ACC112 (cell line): Measurements from ENCODE around the gene GJD4.

Experiments
- H2AFZ ChIP-seq: fragments of 200-600 bp; sonication (generic); one replicate; pipeline ENCODE4 v1.6.0; 2017; ENCODE audit warnings: antibody characterized with exemption, low read length; ENCODE audit not compliant: unreplicated experiment
- H3K27ac ChIP-seq: fragments of 200-600 bp; sonication (generic); 2 replicates; pipeline ENCODE4 v1.5.1; 2014; ENCODE audit warnings: low read depth, mild to moderate bottlenecking, antibody characterized with exemption, low read length, moderate library complexity
- H3K27me3 ChIP-seq: fragments of 200-600 bp; sonication (generic); 2 replicates; pipeline ENCODE4 v1.6.1; 2014; ENCODE audit warnings: mild to moderate bottlenecking, antibody characterized with exemption, low read length, moderate library complexity, mixed read lengths; ENCODE audit not compliant: insufficient read depth
- H3K36me3 ChIP-seq: fragments of 200-600 bp; sonication (generic); 2 replicates; pipeline ENCODE4 v1.6.1; 2016; ENCODE audit warnings: mild to moderate bottlenecking, antibody characterized with exemption, low read length, moderate library complexity, mixed read lengths; ENCODE audit not compliant: insufficient read depth
- H3K4me1 ChIP-seq: fragments of 200-600 bp; sonication (generic); one replicate; pipeline ENCODE4 v1.6.1; 2016; ENCODE audit warnings: low read length, mixed read lengths; ENCODE audit not compliant: insufficient read depth, unreplicated experiment, control insufficient read depth
- H3K4me3 ChIP-seq: fragments of 200-600 bp; sonication (generic); 2 replicates; pipeline ENCODE4 v1.5.1; 2014; ENCODE audit warnings: mild to moderate bottlenecking, low read depth, low read length
- H3K79me2 ChIP-seq: fragments of 200-600 bp; sonication (generic); one replicate; pipeline ENCODE4 v1.6.0; 2016; ENCODE audit warnings: low read length; ENCODE audit not compliant: control insufficient read depth, unreplicated experiment, insufficient read depth

The GJD4 gene

DNA sequence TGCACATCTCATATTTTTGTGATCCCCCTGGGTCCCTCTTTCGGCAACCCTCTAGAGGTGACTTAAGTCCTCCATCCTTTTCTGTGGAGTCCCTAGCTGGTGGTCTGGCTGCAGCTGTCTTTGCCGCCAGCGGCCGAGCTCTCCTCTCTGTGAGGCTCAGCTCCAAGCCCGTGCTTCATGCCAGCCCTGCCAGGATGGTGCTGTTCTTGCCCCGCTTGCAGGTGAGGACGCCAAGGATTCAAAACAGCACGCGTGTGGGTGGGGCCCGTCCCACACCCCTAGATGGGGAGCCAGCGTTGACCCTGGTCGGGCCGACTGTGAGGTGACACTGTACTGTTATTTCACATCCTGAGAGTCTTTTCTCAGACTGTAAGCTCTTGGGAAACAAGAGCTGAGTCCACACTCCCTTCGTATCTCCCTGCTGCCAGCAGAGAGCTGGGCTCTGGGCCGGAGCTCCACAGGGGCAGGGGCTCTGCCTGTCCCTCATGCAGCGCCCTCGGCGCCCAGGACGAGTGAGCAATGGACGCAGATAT is 36.6 kb upstream of the GJD4 start:
- no peak overlapping the region for H3K27ac ChIP-seq
- no peak overlapping the region for H2AFZ ChIP-seq
- H3K4me3 ChIP-seq, result no peak overlapping the region
- H3K79me2 ChIP-seq, result no peaks in the 10 kb centered on the region
- H3K36me3 ChIP-seq, result 0 out of 2 replicates have a peak, but pooled peaks cover 1% of the 10 kb centered on the region
- H3K4me1 ChIP-seq, result peaks cover 35% of the 10 kb centered on the region
- no peaks in the 10 kb centered on the region for H3K27me3 ChIP-seq

GRCh38 chr10:35569111-35569707 is 35.9 kb upstream of the GJD4 start:
- no peaks in the 10 kb centered on the region for H3K27me3 ChIP-seq
- H3K4me3 ChIP-seq, result no peak overlapping the region
- H3K27ac ChIP-seq, result no peak overlapping the region
- no peak overlapping the region for H2AFZ ChIP-seq
- H3K4me1 ChIP-seq, result peaks cover 35% of the 10 kb centered on the region
- no peaks in the 10 kb centered on the region for H3K79me2 ChIP-seq
- H3K36me3 ChIP-seq, result 0 out of 2 replicates have a peak, but pooled peaks cover 7% of the 10 kb centered on the region

DNA sequence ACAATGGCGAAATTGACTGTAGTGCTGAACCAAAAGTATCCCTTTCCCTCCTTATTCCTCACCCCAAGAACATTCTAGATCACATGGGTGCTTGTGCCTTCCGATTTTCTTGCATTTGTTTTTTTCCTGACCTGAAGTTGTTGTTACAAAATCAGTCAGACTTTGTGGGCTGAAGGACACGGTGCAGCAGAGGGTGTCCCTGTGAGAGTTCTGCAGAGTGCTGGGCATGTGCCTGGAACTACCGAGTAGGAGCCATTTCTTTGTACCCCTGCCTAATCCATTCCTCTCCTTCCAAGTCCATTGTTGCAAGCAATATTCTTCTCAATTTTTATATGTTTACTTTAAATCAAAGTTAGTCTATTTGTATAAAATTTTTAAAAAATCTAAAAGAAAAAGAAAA is 35.3 kb upstream of the GJD4 start:
- Histone ChIP-seq H3K27ac (no peak overlapping the region), H3K36me3 (0 out of 2 replicates have a peak, but pooled peaks cover 7% of the 10 kb centered on the region), H3K4me1 (peaks cover 35% of the 10 kb centered on the region), H3K4me3 (no peak overlapping the region), H3K79me2 (no peaks in the 10 kb centered on the region), H2AFZ (no peak overlapping the region), H3K27me3 (no peaks in the 10 kb centered on the region)

DNA sequence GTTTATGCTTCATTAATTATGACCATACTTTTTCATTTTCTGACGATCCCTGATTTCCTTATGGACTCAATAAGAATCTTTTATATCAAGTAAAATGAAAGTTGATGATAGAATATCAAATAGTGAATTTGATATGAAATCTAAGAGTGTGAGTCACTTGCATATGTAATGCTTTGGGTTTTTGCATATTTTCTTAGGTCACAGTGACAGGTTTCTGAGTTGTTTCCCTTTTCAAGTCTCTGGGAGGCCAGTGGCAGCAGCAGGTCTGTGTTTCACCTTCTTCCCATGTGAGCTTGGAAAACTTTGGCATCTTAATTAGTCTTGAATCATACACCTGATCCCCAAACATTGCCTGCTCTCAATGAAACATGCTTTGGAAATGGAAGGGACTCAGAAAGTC is 34.7 kb upstream of the GJD4 start:
- H3K4me3 ChIP-seq, result no peak overlapping the region
- peak overlapping the region; percentile 45; the same call in 1 of the 2 replicates for H3K27ac ChIP-seq
- H3K27me3 ChIP-seq, result no peaks in the 10 kb centered on the region
- H3K36me3 ChIP-seq, result 0 out of 2 replicates have a peak, but pooled peaks cover 7% of the 10 kb centered on the region
- no peaks in the 10 kb centered on the region for H3K79me2 ChIP-seq
- peaks cover 35% of the 10 kb centered on the region for H3K4me1 ChIP-seq
- H2AFZ ChIP-seq, result no peak overlapping the region

- no peaks in the 10 kb centered on the region for H3K27me3 ChIP-seq
- no peaks in the 10 kb centered on the region for H3K79me2 ChIP-seq
- H2AFZ ChIP-seq, result no peak overlapping the region
- no peak overlapping the region for H3K27ac ChIP-seq
- 0 out of 2 replicates have a peak, but pooled peaks cover 7% of the 10 kb centered on the region for H3K36me3 ChIP-seq
- no peak overlapping the region for H3K4me3 ChIP-seq
- H3K4me1 ChIP-seq, result peaks cover 44% of the 10 kb centered on the region
These were observed 32.6 kb upstream of the GJD4 start for GRCh38 chr10:35572583-35572982.

DNA sequence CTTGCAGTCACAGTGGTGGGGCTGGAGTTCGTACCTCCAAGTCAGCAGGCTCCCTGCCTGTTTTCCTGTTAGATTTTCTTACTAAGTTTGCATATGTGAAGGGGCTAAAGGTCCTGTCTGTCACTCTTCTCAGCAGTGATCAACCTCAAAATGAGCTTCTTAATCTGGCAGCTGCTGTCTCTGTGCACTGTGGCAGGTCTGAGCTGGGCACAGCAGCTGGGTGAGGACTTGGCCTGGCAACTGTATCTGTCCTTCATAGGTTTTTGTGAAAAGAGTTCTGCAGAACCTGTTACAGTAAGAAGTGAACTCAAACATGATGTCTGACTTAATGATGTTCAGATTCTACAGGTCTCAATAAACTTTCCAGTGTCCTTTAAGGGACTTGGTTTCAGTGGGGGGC is 31.3 kb upstream of the GJD4 start:
- Histone ChIP-seq H3K4me3 (no peak overlapping the region), H3K36me3 (0 out of 2 replicates have a peak, but pooled peaks cover 7% of the 10 kb centered on the region), H2AFZ (no peak overlapping the region), H3K27ac (peak overlapping the region; percentile 97), H3K27me3 (no peaks in the 10 kb centered on the region), H3K4me1 (peaks cover 53% of the 10 kb centered on the region), H3K79me2 (no peaks in the 10 kb centered on the region)

DNA sequence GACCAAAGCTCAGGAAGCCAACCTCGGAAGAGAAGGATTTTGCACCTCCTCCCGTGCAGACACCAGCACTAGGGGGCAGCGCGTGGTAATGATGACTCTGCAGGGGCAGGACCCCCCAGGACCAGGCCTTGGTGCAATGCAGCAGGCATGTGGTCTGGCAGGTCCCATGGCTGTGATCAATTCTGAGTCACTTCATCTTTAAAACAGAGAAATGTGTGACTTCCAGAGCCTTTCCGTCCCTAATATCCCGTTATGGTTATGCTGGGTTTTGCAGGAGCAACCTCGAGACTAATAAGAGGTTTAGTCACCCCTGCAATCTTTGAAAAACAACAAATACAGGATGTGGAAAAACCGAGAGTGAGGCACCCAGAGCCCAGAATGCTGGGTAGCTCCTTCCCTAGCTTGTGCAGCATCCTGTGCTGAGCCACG is 30.2 kb upstream of the GJD4 start:
- no peak overlapping the region for H2AFZ ChIP-seq
- 0 out of 2 replicates have a peak, but pooled peaks cover 7% of the 10 kb centered on the region for H3K36me3 ChIP-seq
- H3K79me2 ChIP-seq, result no peaks in the 10 kb centered on the region
- H3K27ac ChIP-seq, result peak overlapping the region; percentile 97
- no peak overlapping the region for H3K4me3 ChIP-seq
- H3K27me3 ChIP-seq, result no peaks in the 10 kb centered on the region
- peaks cover 49% of the 10 kb centered on the region for H3K4me1 ChIP-seq

DNA sequence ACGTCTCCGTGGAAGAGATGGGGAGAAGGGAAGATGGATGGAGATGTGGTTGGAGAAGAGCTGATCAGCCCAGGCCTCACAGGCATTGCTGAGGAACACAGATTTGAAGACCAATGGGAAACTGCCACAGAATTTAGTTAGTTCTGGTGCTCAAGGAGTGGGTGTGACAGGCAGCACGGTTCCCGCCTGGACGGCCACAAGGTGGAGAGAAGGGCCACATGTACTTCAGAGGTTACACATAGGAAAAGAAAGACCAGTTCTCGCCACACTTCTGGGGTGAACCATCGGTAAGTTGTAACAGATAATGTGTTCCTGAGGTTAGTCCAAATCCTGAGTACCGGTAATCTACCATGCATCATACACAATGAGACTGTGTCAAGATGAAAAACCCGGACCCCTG is 29.5 kb upstream of the GJD4 start:
- Histone ChIP-seq H2AFZ (no peak overlapping the region), H3K27me3 (no peaks in the 10 kb centered on the region), H3K79me2 (no peaks in the 10 kb centered on the region), H3K36me3 (0 out of 2 replicates have a peak, but pooled peaks cover 7% of the 10 kb centered on the region), H3K4me3 (peak overlapping the region; percentile 19; the same call in 1 of the 2 replicates), H3K4me1 (peaks cover 43% of the 10 kb centered on the region), H3K27ac (peak overlapping the region; percentile 97)

DNA sequence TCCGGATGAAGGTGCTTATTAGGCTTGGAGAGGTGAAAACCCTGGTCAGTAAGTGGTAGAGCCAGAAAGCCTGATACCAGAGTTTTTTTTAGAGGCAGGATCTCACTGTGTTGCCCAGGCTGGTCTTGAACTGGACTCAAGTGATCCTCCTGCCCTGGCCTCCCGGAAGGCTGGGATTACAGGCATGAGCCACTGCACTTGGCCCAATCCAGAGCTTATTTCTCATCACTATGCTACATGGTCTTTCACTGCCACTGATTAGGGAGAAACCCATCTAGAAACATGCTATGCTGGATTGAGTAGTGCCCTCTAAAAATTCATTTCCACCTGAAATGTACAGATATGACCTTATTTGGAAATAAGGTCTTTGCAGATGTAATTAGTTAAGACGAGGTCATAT is 28.4 kb upstream of the GJD4 start:
- no peak overlapping the region for H3K4me3 ChIP-seq
- no peaks in the 10 kb centered on the region for H3K27me3 ChIP-seq
- no peak overlapping the region for H2AFZ ChIP-seq
- H3K27ac ChIP-seq, result no peak overlapping the region
- 0 out of 2 replicates have a peak, but pooled peaks cover 7% of the 10 kb centered on the region for H3K36me3 ChIP-seq
- no peaks in the 10 kb centered on the region for H3K79me2 ChIP-seq
- H3K4me1 ChIP-seq, result peaks cover 39% of the 10 kb centered on the region

GRCh38 chr10:35577926-35578617 is 27.1 kb upstream of the GJD4 start:
- Histone ChIP-seq H3K4me1 (peaks cover 39% of the 10 kb centered on the region), H3K79me2 (no peaks in the 10 kb centered on the region), H3K36me3 (0 out of 2 replicates have a peak, but pooled peaks cover 7% of the 10 kb centered on the region), H3K4me3 (no peak overlapping the region), H2AFZ (no peak overlapping the region), H3K27me3 (no peaks in the 10 kb centered on the region), H3K27ac (no peak overlapping the region)
